A172 (cell line): ENCODE data around the gene RAB1A. TPM values are rescaled to one million over a fixed set of nuclear protein-coding genes. Genes with fewer than 3 reads are reported as not detected.
A peak's percentile ranks its signal among the peaks of the same experiment; 100 is the strongest.
"Not testable (repeated sequence)": the region's sequence is repeated elsewhere in the genome, so short reads cannot be mapped to it uniquely, and the experiment has no call there.

ENCODE experiments used
- DNase-seq: peaks from one replicate; pipeline ENCODE4 v3.0.0-alpha.2; 2015; ENCODE audit warnings: low spot score
- total RNA-seq: library from RNA; depleted of rRNA; stranded (reverse); fragments of >200 nt; shearing (Covaris generic); gene quantifications from 2 replicates; pipeline ENCODE4 v1.2.3, GENCODE V29; 2014; rRNA removed

The RAB1A gene
- 143 and 156 TPM in 2 replicates for total RNA-seq

DNA sequence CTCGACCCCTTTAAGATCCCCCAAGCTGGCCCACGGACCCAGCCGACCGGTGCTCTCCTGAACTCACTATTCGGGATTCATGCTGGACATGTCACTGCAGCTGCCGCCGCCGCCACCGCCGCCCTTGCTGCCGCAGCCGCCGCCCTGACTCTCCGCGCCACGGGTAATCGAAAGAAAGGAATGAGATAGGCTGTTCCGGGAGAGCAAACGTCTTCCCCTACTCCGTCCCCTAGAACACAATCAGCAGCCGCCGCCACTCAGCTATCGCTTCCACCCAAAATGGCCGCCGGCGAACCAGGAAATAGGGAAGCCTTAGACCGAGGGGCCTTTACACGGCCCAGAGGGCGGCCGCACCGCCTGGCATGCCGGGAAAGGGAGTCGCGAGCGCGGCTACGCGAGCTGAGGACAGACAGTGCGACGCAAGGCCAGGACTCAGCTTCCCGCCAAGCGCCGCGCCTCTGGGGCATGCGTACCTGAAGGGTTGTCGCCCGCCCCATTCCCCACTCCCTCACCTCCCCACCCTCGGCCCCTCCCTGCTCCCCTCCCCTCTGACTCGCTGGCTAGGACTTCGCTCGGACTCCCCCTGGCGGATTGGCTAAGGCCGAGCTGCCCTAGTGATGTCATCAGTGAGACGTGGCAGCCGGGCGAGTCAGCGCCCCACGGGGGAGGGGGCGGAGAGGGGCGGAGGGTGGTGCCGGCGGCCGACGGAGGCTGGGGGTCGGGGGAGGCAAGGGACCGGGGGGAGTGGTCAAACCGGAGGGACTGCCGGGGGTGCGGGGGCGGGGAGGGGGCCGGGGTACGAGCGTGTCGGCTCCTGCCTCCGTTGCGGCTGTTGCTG, at the start of gene RAB1A:
RAB1A (minus strand) TSS at position 281 of the 838 bp plus-strand sequence; CDS start at position 90, 191 bp downstream.
- DNase-seq, result peak; percentile 99

DNA sequence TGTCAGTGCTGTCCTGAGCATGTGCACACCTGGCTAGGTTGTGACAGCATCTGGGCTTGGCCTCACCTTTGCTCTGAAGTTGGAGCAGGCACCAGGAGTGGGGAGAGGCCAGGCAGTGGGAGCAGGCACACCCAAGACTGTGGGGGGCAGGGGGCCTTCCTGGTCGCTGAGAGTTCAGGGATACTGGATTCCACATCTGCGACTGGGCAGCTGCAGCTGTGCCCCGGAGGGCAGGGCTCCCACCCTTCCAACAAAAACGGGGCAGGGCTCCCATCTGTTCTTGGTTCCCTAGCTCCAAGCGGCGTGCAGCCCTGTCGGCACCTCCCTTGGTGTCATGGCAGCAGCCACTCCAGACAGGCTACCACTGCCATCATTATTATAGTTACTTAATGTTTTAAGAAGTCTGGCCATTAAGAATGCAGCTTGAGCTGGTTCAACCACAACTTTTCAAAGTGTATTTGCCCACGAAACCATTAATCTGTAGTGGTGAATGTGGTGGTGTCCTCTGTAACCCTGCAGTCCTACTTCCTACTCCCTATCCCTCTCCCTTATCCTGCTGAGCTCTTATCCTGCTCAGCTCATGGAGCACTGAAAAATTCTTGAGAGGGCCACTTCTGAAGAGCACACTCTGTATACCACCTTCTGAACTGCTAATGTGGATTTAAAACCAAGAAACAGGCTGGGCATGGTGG, 48.0 kb upstream of the RAB1A start:
- peak; percentile 33 for DNase-seq

DNA sequence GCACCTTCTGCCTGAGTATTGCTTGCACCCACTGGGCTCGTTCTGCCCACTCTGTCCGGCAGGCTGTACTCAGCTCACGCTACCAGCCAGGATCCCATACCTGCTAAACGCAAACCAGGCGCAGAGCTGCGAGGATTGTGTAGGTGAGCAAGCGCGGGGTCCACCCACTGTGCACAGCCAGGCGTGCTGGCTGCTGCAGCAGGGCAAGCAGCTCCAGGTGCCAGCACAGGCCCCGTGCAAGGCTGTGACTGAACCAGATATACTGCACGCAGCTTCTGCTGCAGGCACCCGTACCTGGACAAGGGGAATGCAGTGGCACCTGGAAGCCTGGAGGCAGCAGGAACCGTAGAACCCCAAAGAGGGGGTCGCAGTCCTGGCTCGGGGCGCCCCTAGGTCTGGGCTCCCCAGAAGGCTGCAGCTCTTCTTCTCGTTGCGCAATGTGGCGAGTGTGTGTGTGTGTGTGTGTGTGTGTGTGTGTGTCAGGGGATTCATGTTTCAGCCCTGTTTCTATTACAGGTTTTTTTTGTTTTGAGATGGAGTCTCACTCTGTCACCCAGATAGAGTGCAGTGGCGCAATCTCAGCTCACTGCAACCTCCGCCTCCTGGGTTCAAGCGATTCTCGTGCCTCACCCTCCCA, 46.1 kb upstream of the RAB1A start:
- DNase-seq, result no peak

DNA sequence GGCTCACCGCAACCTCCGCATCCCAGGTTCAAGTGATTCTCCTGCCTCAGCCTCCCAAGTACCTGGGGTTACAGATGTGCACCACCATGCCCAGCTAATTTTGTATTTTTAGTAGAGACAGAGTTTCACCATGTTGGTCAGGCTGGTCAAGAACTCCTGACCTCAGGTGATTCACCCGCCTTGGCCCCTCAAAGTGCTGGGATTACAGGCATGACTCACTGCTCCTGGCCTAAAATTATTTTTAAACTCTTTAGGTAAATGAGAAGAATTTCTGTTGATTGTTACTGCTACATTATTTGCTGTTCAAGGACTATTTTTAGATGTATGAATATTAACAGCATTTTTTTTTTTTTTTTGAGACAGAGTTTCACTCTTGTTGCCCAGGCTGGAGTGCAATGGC, 44.1 kb upstream of the RAB1A start:
- peak; percentile 45 for DNase-seq

DNA sequence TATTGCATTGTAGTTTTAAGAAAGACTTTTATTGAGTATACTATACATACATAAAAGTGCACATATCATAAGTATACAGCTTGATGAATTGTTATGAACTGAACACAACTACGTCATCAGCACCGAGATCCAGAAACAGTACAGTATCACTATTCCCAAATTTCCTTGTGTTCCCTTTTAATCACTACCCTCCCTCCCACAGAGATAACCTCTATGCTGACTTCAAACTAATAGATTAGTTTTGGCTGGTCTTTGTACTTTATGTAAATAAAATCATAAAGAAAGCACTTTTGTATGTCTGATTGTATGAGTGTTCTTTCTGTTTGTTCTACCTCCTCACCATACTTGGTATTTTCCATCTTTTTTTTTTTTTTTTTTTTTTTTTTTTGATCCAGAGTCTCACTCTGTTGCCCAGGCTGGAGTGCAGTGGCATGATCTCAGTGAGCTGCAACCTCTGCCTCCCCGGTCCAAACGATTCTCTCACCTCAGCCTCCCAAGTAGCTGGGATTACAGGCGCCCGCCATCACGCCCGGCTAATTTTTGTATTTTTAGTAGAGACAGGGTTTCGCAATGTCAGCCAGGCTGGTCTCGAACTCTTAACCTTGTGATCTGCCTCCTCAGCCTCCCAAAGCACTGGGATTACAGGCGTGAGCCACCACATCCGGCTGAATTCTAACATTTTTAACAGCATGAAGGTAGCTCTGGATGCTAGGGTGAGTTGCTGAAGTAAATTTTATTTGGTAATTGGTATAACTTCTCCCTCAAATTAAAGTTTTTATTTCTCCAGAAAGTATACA, 43.3 kb upstream of the RAB1A start:
- DNase-seq, result no peak

DNA sequence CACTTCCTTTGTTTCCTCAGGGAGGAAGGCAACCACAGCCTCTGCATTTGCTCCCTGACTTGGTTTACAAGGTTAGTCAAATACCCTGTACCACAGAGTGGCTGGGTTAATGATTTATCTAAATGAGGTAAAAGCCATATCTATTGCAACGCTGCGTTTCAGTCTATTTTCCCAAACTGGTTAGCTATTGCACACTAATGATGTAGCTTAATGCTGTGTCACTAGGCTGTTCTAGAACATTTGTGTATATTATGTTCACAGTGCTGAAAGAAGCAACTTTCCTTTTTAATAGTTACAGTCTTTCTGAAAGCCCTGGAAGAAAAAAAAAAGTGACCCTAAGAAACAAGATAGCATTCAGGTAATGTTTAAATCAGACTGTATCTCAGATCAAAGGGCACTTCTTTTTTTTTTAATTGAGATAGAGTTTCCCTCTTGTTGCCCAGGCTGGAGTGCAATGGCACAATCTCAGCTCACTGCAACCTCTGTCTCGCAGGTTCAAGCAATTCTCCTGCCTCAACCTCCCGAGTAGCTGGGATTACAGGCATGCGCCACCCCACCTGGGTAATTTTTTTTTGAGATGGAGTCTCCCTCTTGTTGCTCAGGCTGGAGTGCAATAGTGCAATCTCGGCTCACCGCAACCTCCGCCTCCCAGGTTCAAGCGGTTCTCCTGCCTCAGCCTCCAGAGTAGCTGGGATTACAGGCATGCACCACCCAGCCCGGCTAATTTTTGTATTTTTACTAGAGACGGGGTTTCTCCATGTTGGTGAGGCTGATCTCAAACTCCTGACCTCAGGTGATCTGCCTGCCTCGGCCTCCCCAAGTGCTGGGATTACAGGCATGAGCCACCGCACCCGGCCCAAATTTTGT, 40.9 kb upstream of the RAB1A start:
- DNase-seq, result not testable (repeated sequence)

DNA sequence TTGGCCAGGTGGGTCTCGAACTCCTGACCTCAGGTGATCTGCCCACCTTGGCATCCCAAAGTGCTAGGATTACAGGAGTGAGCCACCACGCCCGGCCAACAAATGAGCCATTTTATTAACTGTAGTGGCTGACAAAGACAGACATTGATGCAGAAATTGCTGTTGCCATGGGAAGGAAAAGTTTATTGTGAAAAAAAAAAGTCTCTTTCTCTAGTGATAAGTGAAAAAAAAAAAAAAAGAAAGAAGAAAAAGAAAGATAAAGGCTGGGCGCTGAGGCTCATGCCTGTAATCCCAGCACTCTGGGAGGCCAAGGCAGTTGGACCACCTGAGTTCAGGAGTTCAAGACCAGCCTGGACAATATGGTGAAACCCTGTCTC, 39.8 kb upstream of the RAB1A start:
- no peak for DNase-seq

DNA sequence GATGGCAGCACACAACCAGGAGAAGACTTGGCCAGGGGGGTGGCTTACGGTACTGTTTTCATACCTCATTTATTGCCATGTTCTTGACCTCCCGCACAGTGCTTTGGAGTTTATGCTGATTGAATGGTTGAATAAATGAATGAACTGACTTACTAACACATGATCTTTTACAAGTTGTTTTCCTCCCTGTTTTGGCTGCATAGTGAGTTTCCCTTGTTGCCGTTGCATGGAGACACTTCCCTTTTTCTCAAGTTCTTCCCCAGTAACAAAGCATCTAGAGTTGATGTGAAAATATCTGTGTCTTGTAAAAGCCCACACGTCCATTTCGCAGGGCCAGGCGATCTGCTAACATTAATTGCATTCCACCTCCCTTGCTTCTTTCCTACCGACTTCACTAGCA, 35.7 kb upstream of the RAB1A start:
- DNase-seq, result no peak

DNA sequence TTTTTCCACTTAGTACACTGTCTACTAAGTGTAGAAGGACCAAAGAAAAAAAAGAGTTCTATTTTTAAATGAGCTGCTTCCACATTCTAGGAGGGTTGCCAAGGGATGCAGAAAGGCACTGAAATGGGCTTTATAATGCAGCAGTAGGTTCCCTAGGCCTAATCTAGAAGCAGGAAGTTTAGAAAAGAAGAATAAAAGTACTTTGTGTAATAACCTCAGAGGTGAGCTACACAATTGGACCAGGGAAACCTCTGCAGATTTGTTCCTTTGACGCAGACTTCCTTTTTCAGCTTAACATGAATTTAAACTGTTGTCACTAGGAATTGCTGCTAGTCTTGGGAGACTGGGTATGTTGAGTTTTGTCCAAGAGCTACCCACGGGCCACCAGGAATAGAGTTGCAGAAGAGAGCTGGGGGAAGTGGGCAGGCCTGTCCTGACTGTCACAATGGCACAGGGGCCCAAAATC, 34.6 kb upstream of the RAB1A start:
- DNase-seq, result no peak

DNA sequence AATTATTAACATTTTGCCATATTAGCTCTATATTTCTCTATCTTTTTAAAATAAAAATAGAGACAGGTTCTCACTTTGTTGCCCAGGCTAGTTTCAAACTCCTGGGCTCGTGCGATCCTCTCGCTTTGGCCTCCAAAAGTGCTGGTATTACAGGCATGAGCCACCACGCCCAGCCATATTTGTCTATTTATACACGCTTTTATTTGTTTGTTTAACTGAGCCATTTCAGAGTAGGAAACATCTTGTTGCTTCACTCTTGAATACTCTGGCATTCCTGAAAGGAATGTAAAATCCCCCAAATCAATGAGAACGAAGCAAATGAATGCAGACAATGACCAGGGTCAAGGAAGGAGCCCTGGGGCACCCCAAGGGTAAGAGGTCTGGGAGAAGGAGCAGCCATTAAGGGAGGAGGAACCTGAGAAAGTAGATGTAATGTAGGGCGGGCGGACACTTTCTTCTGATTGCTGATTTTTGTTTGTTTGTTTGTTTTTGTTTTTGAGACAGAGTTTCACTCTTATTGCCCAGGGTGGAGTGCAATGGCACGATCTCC, 31.7 kb upstream of the RAB1A start:
- no peak for DNase-seq

DNA sequence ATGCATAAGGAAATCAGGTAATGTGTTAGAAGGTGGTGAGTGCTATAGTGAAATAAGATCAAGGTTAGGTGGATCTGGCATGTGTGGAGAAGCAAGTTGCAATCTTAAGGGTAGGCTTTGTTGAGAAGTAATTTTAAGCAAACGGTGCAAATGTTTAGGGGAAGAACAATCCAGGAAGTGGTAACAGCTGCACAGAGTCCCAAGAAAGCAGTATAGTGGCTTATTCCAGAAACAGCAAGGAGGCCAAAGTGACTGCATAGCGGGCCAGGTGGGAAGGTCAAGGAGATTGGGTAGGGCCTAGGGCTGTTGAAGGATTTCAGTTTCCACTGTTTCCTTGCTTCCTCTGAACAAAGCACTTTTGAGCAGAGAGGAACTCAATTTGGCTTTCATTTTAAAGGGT, 30.0 kb upstream of the RAB1A start:
- no peak for DNase-seq

DNA sequence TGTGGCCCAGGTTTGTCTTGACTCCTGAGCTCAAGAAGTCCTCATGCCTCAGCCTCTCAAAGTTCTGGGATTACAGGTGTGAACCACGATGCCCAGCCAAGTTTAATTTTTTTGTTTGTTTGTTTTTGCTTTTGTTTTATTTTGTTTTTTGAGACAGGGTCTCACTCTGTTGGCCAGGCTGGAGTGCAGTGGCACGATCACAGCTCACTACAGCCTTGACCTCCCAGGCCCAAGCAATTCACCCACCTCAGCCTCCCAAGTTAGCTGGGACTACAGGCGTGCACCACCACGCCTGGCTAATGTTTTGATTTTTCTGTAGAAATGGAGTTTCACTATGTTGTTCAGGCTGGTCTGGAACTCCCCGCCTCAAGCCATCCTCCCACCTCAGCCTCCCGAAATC, 29.4 kb upstream of the RAB1A start:
- DNase-seq, result no peak

DNA sequence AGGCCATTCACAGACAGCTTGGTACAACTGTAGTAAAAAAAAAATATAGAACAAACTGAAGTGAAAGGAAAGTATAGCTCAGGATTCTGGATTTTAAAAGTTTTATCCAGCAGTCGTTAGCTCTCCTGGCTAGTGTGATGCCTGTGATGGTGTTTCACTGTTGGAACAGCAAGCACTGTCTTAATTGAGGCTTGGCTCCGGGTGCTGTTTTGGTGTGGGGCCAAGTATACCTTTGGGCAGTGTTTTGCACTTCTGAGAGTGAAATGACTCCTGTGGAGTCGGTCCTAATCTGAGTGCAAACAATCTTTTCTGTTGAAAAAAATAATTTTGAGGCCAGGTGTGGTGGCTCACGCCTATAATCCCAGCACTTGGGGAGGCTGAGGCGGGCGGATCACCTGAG, 28.7 kb upstream of the RAB1A start:
- DNase-seq, result no peak

DNA sequence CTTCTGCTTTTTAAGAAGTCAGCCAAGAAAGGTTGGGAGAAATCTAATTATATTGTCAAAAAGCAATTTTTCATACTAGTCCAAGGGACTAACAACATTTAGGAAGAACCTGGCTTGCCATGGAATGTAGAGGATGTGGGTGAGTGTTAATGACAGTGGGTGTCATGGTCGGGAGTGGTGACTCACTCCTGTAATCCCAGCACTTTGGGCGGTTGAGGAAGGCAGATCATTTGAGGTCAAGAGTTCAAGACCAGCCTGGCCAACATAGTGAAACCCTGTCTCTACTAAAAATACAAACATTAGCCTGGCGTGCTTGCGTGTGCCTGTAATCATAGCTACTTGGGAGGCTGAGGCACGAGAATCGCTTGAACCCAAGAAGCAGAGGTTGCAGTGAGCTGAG, 27.9 kb upstream of the RAB1A start:
- DNase-seq, result peak; percentile 44

DNA sequence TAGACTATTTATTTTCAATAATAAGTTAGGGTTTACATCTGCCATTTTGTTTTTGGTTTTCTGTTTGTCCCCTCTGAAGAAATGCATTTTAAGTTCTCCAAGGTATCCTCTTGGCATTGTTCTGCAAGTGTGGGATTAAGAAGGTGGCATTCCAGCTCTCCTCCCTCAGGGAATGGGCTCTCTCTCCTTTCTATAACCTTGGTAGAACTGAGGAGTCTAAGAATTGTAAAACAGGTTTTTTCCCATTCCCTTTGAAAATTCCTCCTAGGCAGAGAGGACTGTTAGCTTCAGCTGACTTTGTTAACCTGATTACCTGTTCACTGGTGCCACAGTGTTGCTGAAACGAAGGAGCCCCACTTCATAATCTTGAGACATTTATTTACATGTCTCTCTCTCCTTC, 26.1 kb upstream of the RAB1A start:
- DNase-seq, result no peak

DNA sequence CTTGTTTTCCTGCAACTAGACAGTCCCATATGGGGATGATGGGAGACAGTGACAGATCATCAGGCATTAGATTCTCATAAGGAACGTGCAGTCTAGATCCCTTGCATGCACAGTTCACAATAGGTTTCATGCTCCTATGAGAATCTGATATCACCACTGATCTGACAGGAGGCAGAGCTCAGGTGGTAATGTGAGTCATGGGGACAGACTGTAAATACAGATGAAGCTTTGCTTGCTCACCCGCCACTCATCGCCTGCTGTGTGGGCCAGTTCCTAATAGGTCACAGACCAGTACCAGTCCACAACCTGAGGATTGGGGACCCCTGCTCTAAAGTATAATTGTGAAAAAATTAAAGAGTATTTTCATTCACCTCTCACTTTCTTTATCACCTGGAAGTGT, 23.6 kb upstream of the RAB1A start:
- DNase-seq, result peak; percentile 18

DNA sequence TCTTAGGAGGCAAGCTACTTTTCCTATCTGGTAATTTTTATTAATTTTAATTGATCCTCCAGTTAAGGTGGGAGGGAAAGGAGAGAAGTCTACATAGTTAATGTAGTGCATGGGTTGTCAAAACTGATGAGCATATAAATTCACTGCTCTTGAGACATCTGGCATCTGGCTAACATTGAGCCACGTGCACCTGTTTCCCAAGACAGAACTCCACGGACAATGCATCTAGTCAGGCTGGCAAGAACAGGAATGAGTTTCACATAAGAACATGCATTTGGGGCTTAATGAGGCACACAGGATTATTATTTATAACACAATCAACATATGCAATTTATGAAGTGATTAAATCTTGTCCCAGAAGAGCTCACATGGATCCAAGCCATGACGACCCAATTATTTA, 16.2 kb upstream of the RAB1A start:
- DNase-seq, result no peak

DNA sequence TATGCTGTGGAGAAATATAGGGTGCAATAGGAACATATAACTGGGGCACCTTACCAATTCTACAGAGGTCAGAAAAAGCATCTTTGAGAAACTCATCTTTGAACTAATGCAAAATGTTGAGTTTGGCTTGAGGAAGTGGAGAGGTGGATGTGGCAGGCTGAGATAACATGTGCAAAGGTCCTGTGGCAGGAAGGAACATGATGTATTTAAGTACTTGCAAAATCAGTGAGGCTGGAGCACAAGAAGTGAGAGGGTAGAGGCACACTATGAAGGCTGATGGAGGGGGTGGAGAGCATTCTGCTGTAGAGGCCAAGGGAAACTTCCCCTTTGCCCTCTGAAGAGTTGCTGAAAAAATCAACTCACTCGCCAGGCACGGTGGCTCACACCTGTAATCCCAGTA, 14.7 kb upstream of the RAB1A start:
- no peak for DNase-seq

DNA sequence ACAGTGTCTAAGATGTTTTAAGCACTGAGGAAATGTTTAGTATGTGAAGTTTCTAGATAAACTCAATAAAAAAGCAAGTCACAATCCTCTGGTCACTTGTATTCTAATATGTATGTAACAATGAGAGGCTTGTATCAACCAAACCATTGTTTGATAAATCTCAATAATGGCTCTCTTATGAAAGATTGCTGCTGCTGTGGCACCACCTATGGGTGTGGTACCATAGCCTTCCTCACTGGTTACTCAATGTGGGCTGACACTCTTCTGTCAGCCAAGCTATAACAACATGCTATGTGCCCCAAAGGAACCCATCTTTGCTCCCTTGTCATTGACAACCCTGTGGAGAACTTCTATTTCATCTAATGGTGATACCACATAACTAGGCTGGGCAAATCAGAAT, 12.6 kb upstream of the RAB1A start:
- DNase-seq, result no peak

DNA sequence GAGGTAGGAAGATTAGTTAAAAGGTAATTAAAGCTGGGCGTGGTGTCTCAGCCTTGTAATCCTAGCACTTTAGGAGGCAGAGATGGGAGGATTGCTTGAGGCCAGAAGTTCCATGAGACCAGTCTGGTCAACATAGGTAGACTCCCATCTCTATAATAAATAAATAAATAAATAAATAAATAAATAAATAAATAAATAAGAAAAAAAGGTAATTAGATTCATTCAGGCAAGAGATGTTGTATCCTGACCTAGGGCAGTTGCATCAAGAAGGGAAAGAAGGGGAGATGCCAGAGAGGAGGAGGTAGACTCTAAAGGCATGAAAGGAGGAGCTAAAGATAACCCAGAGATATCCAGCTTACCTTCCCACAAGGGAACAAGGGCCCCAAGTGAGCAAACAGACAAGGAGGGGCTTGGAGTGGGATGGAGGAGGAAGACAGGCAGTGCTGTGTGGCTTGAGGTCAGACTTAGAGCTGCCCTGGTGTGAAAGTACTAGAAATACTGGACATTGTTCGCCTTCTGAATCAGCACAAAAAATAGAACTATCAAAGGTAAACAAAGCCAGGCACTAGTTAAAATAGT, 7.4 kb upstream of the RAB1A start:
- DNase-seq, result no peak
